ENCODE measurements around the gene EFR3B.

EFR3B gene

GRCh38 chr2:25034081-25034480 lies 7.8 kb upstream of the EFR3B start:
- Histone ChIP-seq H3K4me3 (no peak overlapping the region), H3K27ac (no peak overlapping the region)

- no peak overlapping the region for H3K27ac ChIP-seq
- H3K4me3 ChIP-seq, result no peak overlapping the region
Observed at GRCh38 chr2:25035537-25036220, 6.2 kb upstream of the EFR3B start.

- H3K27ac ChIP-seq, result no peak overlapping the region
Observed at GRCh38 chr2:25036221-25036559, 5.7 kb upstream of the EFR3B start.

GRCh38 chr2:25039126-25039525 lies 2.8 kb upstream of the EFR3B start:
- Histone ChIP-seq H3K27ac (no peak overlapping the region), H3K4me3 (no peak overlapping the region)

More at GRCh38 chr2:25036221-25036559, 5.7 kb upstream of the EFR3B start:
- no peak overlapping the region for H3K4me3 ChIP-seq

- Histone ChIP-seq H3K27ac (no peak overlapping the region), H3K4me3 (peak overlapping the region in 6 of 7 experiments; percentile 46 to 75 (median 58))
Observed at GRCh38 chr2:25041307-25041927, 459 bp upstream of the EFR3B start.

- Histone ChIP-seq H3K4me3 (peak overlapping the region; percentile 46 to 75 (median 58)), H3K27ac (peak overlapping the region in 12 of 21 experiments; percentile 1 to 72 (median 44))
Observed at GRCh38 chr2:25042321-25043240, 705 bp downstream of the EFR3B start.

- H3K27ac ChIP-seq, result no peak overlapping the region
- peak overlapping the region in 3 of 7 experiments; percentile 62 to 75 (median 66) for H3K4me3 ChIP-seq
Observed at GRCh38 chr2:25043241-25043867, 1.5 kb downstream of the EFR3B start.

GRCh38 chr2:25044011-25044410 lies 2.1 kb downstream of the EFR3B start:
- H3K4me3 ChIP-seq, result no peak overlapping the region
- no peak overlapping the region for H3K27ac ChIP-seq

GRCh38 chr2:25044990-25045389 lies 3.1 kb downstream of the EFR3B start:
- H3K27ac ChIP-seq, result no peak overlapping the region
- H3K4me3 ChIP-seq, result no peak overlapping the region

GRCh38 chr2:25049422-25049821 lies 7.5 kb downstream of the EFR3B start:
- no peak overlapping the region for H3K4me3 ChIP-seq
- H3K27ac ChIP-seq, result no peak overlapping the region

- H3K27ac ChIP-seq, result no peak overlapping the region
Observed at GRCh38 chr2:25050128-25050527, 8.3 kb downstream of the EFR3B start.

GRCh38 chr2:25053041-25053440 lies 11.2 kb downstream of the EFR3B start:
- H3K27ac ChIP-seq, result no peak overlapping the region
- H3K4me3 ChIP-seq, result no peak overlapping the region

More at GRCh38 chr2:25050128-25050527, 8.3 kb downstream of the EFR3B start:
- H3K4me3 ChIP-seq, result no peak overlapping the region

GRCh38 chr2:25054720-25055119 lies 12.8 kb downstream of the EFR3B start:
- no peak overlapping the region for H3K4me3 ChIP-seq
- H3K27ac ChIP-seq, result no peak overlapping the region

GRCh38 chr2:25055376-25055920 lies 13.6 kb downstream of the EFR3B start:
- Histone ChIP-seq H3K4me3 (no peak overlapping the region), H3K27ac (no peak overlapping the region)

- Histone ChIP-seq H3K4me3 (no peak overlapping the region), H3K27ac (no peak overlapping the region)
Observed at GRCh38 chr2:25056098-25056821, 14.4 kb downstream of the EFR3B start.

- Histone ChIP-seq H3K27ac (peak overlapping the region in 1 of 21 experiments; percentile 38), H3K4me3 (no peak overlapping the region)
Observed at GRCh38 chr2:25062511-25062917, 20.6 kb downstream of the EFR3B start.

GRCh38 chr2:25063876-25064660 lies 22.2 kb downstream of the EFR3B start:
- no peak overlapping the region for H3K27ac ChIP-seq
- no peak overlapping the region for H3K4me3 ChIP-seq

- Histone ChIP-seq H3K27ac (no peak overlapping the region), H3K4me3 (no peak overlapping the region)
Observed at GRCh38 chr2:25065768-25066167, 23.9 kb downstream of the EFR3B start.
